ENCODE results near the gene PFKM. TPM values are rescaled to one million over a fixed set of nuclear protein-coding genes. Genes with fewer than 3 reads are reported as not detected.

The PFKM gene
- total RNA-seq, 1 donor from 2014 or later: 80.3 TPM

DNA sequence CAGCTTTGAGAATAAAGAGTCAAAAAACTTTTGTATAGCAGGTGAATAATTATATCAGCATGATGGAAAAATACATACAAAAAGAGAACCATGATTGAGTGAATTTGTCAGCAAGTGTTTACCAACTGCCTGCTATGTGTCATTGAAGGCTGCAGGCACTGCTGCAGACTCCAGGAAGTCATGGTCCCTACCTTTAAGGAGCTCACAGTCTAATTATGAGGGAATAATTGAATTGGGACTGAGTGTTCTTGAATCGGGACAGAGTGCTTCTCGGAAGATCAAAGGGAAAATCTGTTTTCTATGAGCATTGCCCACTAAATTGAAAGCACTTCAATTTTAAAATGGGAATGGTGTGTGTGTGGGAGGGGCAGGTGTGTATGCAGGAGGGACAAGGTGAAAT lies 74.5 kb downstream of the PFKM start:
- Mint-ChIP-seq H3K4me1 (ENCODE audit: low read depth, unreplicated experiment) (peaks cover 11% of the 10 kb centered on the region), H3K27me3 (ENCODE audit: low read depth, unreplicated experiment) (peaks cover 6% of the 10 kb centered on the region), H3K36me3 (ENCODE audit: low read depth, unreplicated experiment) (no peaks in the 10 kb centered on the region), H3K4me3 (ENCODE audit: unreplicated experiment) (no peak overlapping the region), H3K9me3 (ENCODE audit: unreplicated experiment) (no peaks in the 10 kb centered on the region), H3K27ac (ENCODE audit: unreplicated experiment) (no peak overlapping the region)
- no peak overlapping the region for H2AFZ ChIP-seq (ENCODE audit: low read depth, low read length)
- peaks cover 16% of the 10 kb centered on the region for H3K27me3 ChIP-seq (ENCODE audit: insufficient read depth, low read length)
- H3K4me3 ChIP-seq (ENCODE audit: insufficient read depth, low read depth, low read length): no peak overlapping the region
- no peak overlapping the region for H3K27ac ChIP-seq (ENCODE audit: low read depth, low read length)
- TF ChIP-seq EZH2 (IDR thresholded peaks at IDR 0.05; ENCODE audit: insufficient read depth, low read length): no peak
- TF ChIP-seq, protein P1, sequence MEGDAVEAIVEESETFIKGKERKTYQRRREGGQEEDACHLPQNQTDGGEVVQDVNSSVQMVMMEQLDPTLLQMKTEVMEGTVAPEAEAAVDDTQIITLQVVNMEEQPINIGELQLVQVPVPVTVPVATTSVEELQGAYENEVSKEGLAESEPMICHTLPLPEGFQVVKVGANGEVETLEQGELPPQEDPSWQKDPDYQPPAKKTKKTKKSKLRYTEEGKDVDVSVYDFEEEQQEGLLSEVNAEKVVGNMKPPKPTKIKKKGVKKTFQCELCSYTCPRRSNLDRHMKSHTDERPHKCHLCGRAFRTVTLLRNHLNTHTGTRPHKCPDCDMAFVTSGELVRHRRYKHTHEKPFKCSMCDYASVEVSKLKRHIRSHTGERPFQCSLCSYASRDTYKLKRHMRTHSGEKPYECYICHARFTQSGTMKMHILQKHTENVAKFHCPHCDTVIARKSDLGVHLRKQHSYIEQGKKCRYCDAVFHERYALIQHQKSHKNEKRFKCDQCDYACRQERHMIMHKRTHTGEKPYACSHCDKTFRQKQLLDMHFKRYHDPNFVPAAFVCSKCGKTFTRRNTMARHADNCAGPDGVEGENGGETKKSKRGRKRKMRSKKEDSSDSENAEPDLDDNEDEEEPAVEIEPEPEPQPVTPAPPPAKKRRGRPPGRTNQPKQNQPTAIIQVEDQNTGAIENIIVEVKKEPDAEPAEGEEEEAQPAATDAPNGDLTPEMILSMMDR (IDR thresholded peaks at IDR 0.05; ENCODE audit: insufficient read depth, low read depth, low read length): no peak
- no peak overlapping the region for H3K4me2 ChIP-seq (ENCODE audit: low read length)
- H3K79me2 ChIP-seq (ENCODE audit: insufficient read depth, low read length): no peaks in the 10 kb centered on the region
- H3K9ac ChIP-seq (ENCODE audit: low read length): no peak overlapping the region
- H3K36me3 ChIP-seq (ENCODE audit: insufficient read depth, low read length): no peaks in the 10 kb centered on the region
- no peaks in the 10 kb centered on the region for H3K9me3 ChIP-seq (ENCODE audit: insufficient read depth, low read depth, low read length)
- DNase-seq (ENCODE audit: low read depth): no peak
- H4K20me1 ChIP-seq (ENCODE audit: insufficient read depth, low read length): no peaks in the 10 kb centered on the region
- peaks cover 9% of the 10 kb centered on the region for H3K4me1 ChIP-seq (ENCODE audit: insufficient read depth, low read length)
- no peak for FAIRE-seq

DNA sequence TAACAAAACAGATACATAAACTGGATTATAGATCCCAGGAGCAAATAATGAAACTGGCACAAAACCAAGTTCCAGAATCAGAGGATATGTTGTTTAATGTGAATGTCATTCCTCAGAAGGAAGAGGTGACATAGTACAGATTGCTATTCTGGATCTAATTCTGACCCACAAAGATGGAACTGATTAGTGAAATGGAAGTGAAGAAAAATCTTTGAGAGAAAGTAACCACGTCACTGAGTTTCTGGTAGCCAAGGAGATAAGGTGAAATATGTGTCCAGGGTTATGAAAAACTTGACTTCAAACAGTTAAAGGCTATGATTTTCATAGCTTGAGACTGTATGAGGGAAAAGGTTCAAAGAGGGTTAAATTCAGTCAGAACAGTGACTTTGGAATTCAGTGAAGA lies 75.6 kb downstream of the PFKM start:
- Histone ChIP-seq H3K27me3 (ENCODE audit: insufficient read depth, low read length) (peaks cover 16% of the 10 kb centered on the region), H4K20me1 (ENCODE audit: insufficient read depth, low read length) (no peaks in the 10 kb centered on the region), H3K9ac (ENCODE audit: low read length) (no peak overlapping the region), H3K4me1 (ENCODE audit: insufficient read depth, low read length) (peaks cover 12% of the 10 kb centered on the region), H3K36me3 (ENCODE audit: insufficient read depth, low read length) (no peaks in the 10 kb centered on the region), H2AFZ (ENCODE audit: low read depth, low read length) (no peak overlapping the region), H3K4me3 (ENCODE audit: insufficient read depth, low read depth, low read length) (no peak overlapping the region), H3K4me2 (ENCODE audit: low read length) (peak overlapping the region; percentile 21), H3K27ac (ENCODE audit: low read depth, low read length) (no peak overlapping the region), H3K9me3 (ENCODE audit: insufficient read depth, low read depth, low read length) (no peaks in the 10 kb centered on the region), H3K79me2 (ENCODE audit: insufficient read depth, low read length) (no peaks in the 10 kb centered on the region)
- Mint-ChIP-seq H3K36me3 (ENCODE audit: low read depth, unreplicated experiment) (no peaks in the 10 kb centered on the region), H3K4me1 (ENCODE audit: low read depth, unreplicated experiment) (peaks cover 15% of the 10 kb centered on the region), H3K27ac (ENCODE audit: unreplicated experiment) (peak overlapping the region; percentile 81), H3K9me3 (ENCODE audit: unreplicated experiment) (peaks cover 1% of the 10 kb centered on the region), H3K27me3 (ENCODE audit: low read depth, unreplicated experiment) (peaks cover 6% of the 10 kb centered on the region), H3K4me3 (ENCODE audit: unreplicated experiment) (no peak overlapping the region)
- no peak for FAIRE-seq
- DNase-seq (ENCODE audit: low read depth): peak; percentile 28
- TF ChIP-seq EZH2 (IDR thresholded peaks at IDR 0.05; ENCODE audit: insufficient read depth, low read length): no peak
- TF ChIP-seq, protein P1 (IDR thresholded peaks at IDR 0.05; ENCODE audit: insufficient read depth, low read depth, low read length): no peak

Small RNA genes lying within 50 kb of the gene (microRNA-seq; reads per million reads assigned to microRNA genes)
- 4.7 reads per million, percentile 19 among the genes with 10 or more reads in this experiment for gene MIR6505

Other genes starting within 250 kb of the PFKM start
- 6.1 and 6.6 TPM in 2 replicates for gene VDR, start 214.4 kb upstream of the PFKM start, total RNA-seq
- 19.4 and 30.0 TPM in 2 replicates for gene TMEM106C, start 155.8 kb upstream of the PFKM start, total RNA-seq
- gene COL2A1, start 114.9 kb upstream of the PFKM start, total RNA-seq: 11.2 and 20.3 TPM in 2 replicates
- 13.6 and 14.1 TPM in 2 replicates for gene SENP1, start 13.3 kb upstream of the PFKM start, total RNA-seq
- gene ASB8, start 38.2 kb downstream of the PFKM start, total RNA-seq: 25.1 and 29.9 TPM in 2 replicates
- gene CCDC184, start 64.3 kb downstream of the PFKM start, total RNA-seq: 3.3 and 3.5 TPM in 2 replicates
- gene OR10AD1, start 83.9 kb downstream of the PFKM start, total RNA-seq: not detected in 2 replicates
- 7.1 and 9.2 TPM in 2 replicates for gene ZNF641, start 231.6 kb downstream of the PFKM start, total RNA-seq

All from astrocyte (in vitro differentiated cells and primary cell).